Loucy (cell line): Measurements from ENCODE around the gene BIK.

Experiments used
- CTCF ChIP-seq: fragments of 200-600 bp; sonication (generic); conservative IDR thresholded peaks from 2 replicates; pipeline ENCODE4 v1.5.1; 2014; ENCODE audit warnings: mild to moderate bottlenecking, antibody characterized with exemption, low read length
- EZH2phosphoT487 ChIP-seq: fragments of 200-600 bp; IDR thresholded peaks from 2 replicates; pipeline ENCODE4 v1.6.1; 2018; ENCODE audit warnings: antibody characterized with exemption, mild to moderate bottlenecking, moderate library complexity, borderline replicate concordance

DNA sequence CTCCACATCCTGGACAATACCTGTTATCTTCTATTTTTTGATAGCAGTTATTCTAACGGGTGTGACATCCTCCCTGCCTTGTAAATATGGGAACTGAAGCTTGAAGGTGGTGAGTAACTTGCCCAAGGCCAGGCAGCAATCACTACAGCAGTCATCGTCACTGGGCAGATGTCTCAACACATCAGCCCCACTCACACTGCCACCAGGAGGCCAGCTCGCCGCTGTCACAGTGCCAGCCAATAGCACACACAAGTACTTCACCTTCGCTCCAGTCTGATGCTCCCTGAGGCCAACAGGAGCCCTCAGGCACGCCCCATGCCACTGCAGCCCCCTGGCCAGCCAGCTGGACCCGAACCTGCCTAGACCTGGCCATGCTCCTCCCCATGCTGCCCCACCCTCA, 16.5 kb upstream of the BIK start:
- TF ChIP-seq CTCF (peak; percentile 22), EZH2phosphoT487 (no peak)
